GM21528 (cell line): ENCODE data around the gene MTCL1.

Source experiments
- ATAC-seq: cut with Tn5 transposase; IDR thresholded peaks from one replicate; pipeline ENCODE4 v1.9.1; 2021; ENCODE audit warnings: mild to moderate bottlenecking, moderate library complexity; ENCODE audit not compliant: unreplicated experiment, low FRiP score

MTCL1 gene

DNA sequence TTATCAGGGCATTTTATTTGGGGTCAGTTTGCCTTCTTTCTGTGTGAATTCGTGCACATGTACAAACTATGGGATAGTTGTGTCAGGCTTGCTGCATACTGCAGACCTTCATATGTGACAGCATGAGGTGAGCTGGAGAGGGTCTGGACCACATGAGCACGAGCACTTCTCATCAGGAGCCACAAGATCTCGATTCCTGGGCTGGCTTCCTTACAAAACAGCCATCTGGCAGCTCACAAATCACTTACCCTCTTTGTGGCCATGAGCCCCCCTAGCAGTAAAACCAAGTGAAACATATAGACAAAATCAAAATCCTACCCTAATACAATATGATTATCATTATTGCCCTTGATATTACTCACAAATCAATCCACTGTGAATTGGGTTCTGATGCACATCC lies 121.2 kb downstream of the MTCL1 start:
- no peak for ATAC-seq

DNA sequence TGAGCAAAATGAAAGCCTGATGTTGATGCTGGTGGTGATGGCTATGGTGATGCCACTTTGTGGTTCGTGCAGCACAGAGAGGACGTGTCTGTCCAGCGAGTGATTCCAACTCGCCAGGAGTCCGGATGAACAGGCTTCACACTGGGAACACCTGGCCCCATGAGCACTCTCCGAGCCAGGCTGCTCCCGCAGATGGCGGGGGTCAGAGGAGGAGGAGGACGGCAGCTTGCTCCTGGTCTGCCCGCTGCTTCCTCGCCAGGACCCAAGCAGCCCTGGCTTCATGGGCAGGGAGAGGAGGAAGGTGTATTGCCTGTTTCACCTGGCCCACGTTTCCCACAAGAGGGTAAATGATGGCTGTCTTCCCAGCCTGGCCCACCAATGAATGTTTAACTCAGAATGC lies 121.6 kb downstream of the MTCL1 start:
- no peak for ATAC-seq

DNA sequence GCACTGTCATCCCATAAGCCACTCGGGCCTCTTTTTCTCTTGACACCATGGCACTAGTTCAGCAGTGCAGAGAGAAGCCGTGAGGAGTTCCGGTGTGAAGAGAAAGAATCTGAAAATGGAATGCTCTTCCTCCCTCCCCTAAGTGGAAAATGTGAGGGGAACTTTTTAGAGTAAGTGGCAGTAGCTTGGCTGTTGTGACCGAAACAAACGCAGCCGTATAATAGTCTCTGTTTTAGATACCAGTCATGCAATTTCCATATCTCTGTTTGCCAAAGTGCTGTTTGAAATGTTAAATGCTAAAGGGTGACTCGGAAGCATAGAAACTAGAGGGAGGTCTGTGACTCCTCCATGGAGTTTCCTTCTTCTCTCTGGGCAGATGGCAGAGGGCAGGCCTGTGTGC lies 122.9 kb downstream of the MTCL1 start:
- ATAC-seq: no peak

DNA sequence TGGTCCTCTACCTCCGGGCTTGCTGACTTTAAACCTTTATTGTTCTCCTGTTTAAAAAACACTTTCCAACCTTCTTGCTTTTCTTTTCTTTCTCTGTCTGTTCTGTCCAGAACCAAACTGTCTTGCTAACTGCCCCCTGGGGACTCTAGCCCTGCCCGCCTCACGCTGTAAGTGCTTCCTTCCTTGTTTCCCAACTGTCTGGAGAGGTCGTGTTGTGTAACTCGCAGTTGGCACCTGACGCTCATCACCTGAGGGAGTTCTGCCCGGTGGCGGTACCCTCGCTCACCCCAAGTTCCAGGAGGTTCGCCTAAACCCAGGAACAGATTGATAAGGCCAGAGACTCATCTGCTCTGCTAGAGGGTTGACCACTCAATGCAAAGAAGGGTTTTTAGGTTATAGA lies 123.4 kb downstream of the MTCL1 start:
- ATAC-seq: no peak

DNA sequence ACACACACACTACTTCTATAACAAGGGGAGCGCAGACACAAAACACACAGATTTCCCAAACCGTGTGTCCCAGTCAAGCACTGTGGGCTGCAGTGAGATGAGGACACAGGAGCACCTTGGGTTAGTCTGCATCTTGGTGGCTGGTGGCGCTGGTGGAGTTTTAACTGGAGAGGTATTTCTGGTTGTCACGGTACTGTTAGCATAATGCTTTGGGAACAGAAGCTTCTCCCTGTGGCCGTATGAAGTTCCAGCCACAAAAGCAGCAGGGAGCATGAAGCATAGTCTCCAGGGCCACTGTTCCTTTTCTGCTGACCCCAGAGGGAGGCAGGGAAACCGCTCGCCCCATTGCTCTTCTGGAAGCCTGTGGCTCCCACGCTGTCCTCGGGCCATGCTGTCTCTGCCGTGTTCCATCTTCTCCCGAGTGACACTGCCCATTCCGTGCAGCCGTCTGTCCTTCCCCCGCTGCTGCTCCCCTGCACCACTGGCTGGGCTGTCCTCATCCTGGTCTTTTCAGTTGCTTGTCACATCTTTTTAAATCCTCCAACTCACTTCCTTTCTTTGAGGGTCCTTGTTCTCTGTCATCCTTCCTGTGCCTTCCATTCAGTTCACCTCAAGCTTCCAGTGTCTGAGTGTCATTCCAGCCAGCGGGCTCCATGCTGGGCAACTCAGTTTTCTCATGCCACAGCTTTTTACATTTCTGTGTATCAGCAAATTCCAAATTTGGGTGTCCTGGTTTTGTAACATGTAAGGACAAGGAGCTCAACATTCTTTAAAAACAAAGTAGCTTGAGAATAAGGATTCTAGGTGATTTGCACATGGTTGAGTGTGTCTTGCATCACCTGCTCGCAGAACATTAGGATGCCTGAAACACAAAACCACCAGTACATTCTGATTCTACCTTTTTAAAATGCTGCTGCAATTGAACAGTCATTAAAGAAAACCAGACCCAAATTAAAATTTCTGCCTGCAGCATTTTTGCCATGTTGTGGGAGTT lies 125.0 kb downstream of the MTCL1 start:
- no peak for ATAC-seq

DNA sequence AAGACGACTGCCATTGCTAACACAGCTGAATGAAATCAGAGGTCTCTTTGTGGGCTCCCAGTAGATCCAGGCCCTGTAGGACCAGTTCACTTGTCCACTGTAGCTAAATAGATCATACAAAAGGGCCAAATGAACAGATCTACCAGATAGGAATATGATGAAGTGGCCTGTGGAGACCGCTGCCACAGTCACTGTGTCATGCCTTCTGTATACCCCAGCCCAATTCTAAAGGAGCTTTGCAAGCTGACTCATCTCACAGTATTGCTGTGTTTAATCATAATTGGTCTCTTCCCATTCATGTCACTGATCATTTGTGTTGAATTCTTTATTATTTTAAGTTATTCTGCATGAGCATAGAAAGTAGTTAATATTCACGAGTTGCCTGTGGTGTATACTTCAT lies 125.8 kb downstream of the MTCL1 start:
- ATAC-seq: no peak

DNA sequence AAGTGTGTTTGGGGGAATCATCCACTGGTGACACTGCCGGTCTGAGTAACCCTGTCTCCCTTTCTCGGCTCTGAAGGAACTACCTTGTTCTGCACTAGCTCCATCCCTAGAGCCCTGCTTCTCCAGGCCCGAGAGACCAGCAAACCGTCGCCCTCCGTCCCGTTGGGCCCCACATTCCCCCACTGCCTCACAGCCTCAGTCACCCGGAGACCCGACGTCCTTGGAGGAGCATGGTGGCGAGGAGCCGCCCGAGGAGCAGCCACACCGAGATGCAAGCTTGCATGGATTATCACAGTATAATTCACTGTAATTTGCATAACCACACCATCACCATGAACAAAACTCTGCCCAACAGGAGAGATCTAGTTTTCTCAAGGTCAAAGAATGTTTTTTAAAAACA lies 126.2 kb downstream of the MTCL1 start:
- ATAC-seq: no peak

DNA sequence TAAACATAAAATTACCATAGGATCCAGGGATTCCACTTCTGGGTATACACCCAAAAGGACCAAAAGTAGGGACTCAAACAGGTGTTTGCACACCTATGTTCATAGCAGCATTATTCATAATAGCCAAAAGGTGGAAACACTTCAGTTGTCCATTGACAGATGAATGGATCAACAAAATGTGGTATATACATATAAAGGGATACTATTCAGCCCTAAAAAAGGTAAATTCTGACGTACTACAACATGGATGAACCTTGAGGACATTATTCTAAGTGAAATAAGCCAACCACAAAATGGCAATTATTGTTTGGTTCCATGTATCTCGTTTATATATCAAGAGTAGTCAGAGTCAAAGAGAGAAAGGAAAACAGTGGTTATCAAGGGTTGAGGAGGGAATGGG lies 128.1 kb downstream of the MTCL1 start:
- no peak for ATAC-seq

DNA sequence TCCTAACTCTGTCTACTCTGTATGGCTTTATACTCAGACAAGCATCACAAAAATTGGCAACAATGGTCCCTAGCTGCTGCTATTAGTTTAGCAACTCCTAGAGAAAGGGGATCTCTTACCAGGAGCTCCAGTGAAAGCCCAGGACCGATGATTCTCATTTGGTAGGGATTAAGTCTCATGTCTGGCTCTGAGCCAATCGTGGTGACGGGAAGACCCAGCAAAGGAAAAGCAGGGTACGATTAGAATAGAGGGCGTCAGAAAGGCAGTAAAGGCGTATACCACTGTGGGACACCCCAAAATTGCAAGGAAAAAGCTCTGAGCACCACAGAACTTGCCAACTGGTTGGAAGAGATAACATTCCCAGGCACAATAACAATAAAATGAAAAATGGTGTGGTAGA lies 129.5 kb downstream of the MTCL1 start:
- ATAC-seq: no peak

DNA sequence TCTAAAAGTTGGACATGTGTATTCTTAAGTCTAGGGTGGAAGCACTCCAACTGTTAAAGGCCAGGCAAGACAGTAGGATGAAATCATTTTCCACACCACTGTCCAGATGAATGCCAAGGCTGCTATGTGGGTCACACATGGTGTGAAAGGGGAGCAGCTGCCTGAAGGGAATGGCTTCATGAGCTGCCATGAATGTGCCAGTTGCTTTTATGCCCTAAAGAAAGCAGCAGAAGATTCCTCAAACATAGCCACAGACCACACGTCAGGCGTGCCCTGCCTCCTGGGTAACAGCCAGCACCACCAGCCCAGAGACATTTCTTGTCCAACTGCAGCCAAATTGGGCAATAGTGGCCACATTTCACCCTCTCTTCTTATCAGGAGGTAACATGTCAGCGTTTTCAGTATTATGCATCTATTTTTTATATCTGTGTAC lies 130.2 kb downstream of the MTCL1 start:
- no peak for ATAC-seq

DNA sequence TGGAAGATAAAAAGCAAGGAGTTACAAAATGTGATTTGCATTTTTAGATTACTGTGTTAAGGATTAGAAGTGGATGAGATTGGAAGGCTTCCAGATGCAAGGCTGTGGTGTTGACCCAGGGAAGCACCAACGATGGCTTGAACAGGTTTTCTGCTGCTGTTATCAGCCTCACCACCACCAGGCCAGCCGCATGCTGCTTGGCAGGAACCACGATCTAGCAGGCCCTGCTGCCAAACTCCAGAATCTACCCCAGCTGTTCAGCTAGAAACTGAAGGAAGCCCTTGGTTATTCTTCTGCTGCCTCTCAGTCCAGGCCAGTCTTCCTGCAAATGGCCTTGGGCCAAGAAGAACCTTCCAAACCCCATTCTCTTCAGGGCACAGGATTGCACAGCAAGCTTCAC lies 133.9 kb downstream of the MTCL1 start:
- no peak for ATAC-seq

DNA sequence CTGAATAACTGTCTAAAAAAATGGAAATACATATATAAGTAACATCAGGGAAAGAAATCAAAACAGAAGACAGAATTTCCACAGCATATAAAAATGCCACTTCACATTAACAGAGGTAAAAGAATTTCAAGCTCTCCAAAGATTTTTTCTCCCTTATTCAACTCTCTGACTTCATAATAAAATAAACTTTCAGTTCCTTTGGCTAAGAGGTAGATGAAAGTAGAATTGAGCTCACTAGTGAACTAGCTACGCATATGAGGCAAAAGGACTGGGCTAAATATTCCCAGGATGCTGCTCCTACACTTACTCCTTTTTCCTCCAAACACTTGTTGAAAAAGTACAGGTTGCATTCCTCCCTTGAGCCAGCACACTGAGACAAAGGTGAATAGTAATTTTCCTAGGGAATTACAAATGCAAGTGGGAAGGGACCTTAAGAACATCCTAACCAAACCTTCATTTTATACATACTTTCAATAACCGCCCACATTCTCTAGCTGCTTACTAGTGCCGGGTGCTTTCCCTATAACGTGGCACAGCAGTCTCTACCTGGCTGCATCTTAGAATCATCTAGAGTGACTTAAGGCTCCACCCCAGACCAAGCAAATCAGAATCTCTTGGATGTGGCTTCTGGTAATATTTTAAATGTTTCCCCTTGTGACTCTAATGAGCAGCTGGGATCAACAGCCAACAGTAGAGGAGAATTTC lies 136.6 kb downstream of the MTCL1 start:
- no peak for ATAC-seq

DNA sequence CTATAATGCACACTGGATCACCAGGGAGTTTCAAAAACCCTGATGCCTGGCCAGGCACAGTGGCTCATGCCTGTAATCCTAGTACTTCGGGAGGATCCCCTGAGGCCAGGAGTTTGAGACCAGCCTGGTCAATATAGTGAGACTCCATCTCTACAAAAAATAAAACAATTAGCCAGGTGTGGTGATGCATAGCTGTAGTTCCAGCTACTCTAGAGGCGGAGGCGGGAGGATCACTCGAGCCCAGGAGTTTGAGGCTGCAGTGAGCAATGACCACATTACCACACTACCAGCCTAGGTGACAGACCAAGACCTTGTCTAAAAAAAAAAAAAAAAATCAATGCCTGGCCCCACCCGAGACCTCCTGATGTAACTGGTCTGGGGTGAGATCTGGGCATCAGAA lies 137.2 kb downstream of the MTCL1 start:
- no peak for ATAC-seq

DNA sequence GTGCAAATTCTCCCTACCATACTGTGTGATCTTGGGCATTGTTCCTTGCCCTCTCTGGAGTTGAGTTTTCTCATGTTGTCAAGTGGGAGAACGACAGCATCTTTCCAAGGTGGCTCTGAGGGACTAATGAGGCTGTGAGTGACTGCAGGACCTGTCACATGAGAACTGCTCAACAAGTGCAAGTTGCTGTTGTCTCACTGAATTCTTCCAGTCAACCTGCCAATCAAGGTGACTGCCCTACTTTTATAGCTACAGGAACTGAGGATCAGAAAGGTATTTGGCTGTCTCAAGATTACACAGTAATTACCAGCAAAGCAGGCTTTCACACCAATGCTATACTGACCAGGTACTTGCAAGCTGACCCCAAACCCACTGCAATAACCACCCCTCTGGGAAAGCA lies 137.6 kb downstream of the MTCL1 start:
- no peak for ATAC-seq

DNA sequence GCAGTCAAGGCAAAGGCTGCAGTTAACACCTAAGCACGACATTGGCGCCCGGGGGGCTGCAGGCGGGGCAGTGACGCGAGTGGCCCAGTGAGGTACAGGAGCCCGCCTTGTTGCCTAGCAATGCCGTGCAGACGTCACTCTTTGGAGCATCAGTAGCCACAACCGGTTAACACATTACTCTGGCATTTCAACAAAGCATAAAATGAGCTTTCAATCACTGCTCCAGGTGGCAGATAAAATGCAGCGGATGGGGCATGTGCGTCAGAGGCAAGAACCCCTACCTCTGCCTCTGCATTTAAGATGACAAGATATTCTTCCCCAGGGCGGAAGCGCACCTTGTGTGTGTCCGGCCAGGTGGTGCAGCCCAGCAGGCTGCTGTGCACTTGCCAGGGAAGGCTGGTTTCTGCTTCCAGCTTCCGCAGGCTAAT lies 139.4 kb downstream of the MTCL1 start:
- ATAC-seq: no peak

DNA sequence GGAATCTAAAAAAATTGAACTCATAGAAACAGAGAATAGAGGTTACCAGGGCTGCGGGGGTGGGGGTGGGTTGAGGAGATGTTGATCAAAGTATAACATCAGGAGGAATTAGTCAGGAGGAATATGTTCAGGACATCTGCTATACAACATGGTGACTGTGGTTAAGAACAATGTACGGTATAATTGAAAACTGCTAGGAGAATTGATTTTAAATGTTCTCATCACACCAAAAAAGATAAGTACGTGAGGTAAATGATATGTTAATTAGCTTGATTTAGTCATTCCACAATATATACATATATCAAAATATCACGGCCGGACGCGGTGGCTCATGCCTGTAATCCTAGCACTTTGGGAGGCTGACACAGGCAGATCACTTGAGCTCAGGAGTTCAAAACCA lies 140.2 kb downstream of the MTCL1 start:
- ATAC-seq: no peak

DNA sequence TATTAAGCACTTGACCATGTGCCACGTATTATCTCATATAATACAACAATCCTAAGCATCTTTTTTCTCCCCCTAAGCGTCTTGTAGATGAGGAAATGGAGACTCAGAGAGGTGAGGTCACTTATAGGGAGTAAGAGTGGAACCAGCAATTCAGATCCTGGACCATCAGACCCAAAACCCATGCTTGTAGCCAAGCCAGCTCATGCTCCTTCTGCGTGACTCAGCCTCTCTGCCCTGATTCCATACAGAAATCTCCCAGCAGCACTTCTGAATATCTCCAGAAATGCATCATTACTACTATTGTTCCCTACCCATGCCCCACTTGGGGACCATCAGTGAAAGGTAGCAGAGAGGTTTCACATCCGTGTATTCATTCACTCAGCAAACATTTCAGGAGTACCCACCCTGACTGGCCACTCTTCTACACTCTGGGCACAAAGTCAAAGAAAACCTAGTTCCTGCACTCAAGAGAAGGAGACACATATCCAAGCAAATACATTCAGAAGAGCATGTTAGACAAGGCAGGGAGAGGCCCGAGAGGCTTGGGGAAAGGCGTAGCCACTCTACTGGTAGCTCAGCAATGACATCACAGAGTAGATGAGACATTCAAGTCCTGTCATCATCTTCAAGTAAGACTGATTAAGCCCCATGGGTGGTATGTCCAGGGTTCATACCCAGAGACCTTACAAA lies 141.9 kb downstream of the MTCL1 start:
- ATAC-seq: no peak

DNA sequence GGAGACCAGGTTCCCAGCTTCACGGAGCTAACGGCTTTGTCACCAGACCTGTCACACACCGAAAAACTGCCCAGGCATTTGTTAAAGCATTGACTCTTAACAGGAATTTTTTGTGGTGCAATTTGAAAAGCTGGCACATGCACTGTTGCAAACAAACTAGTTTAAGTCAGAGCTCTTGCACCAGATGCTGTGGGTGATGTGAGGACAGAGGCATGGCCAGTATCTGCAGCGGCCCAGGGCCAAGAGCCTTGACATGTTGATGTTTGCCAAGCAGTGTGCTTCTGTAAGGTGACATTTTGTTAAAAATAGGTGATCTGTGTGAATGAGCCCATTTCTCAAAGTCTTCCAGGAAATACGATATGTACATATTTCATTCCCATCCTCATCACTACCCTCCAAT lies 142.5 kb downstream of the MTCL1 start:
- no peak for ATAC-seq

DNA sequence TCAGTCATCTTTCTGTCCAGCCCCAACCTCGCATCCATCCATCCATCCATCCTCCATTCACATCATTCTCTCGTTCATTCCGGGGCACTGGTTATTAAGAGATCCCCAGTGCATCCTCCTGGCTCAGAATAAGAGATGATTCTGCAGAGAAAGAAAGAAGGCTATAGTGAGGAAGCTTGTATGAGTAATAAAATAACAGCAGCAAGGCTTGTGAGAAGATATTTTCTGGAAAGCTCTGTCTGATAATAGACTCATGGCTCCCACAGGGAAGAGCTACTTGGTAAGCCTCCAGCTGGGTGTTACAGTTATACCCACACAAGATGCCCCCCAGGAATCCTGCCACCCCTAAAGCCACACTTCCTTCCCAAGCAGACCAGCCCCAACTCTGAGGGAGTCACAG lies 143.2 kb downstream of the MTCL1 start:
- ATAC-seq: no peak

DNA sequence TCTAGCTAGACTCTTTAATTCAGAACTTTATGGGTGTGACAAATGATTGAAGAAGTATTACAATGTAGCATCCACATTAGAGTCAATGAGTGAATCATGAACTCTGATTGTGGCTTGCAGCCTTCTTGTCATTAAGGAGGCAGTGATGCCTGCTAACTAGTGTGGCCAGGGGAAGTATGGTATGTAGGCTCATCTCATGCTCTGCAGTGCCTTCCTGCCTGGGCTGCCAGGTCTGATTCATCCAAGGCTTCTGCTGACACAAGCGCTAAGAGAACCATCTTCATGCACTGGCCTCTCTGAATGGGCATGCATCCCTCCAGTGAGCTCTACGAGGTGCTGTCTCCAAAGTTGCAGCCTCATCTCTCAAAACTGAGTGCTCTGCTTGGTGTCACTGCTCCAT lies 144.3 kb downstream of the MTCL1 start:
- ATAC-seq: no peak

DNA sequence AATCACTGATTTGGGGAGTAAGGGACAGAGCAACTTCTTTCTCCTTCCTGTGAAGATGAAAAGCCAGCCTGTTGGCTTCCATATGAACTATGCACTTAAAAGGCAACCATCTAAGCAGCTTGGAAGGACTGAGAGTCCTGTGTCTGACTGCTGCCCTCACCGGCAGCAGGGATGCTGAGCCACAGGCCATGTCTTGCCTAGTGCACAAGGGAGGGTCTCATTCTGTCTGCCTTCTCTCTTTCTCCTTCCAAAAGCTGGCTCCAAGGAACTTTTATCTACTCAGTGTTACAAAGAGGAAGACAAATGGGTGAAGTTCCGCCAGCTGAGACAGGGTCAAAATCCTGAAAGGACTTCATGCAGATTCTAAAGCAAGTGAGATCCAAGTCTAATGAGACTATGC lies 146.3 kb downstream of the MTCL1 start:
- no peak for ATAC-seq
